SK-N-SH treated with all-trans-retinoic acid at 6 μM for 48 hours (cell line): ENCODE results near the gene APRT.

Experiments
- ATAC-seq: fragments of 200-7000 bp; cut with Tn5 transposase; 3 replicates; pipeline ENCODE4 v1.9.1; 2020; ENCODE audit warnings: mild to moderate bottlenecking, moderate library complexity
- ARNTL ChIP-seq: fragments of 450-650 bp; formaldehyde crosslinking; IDR thresholded peaks from 2 replicates; pipeline ENCODE4 v1.5.0; 2020; ENCODE audit warnings: low read depth, mild to moderate bottlenecking, moderate library complexity, borderline replicate concordance
- CREB5 ChIP-seq: fragments of 250-450 bp; sonication (Bioruptor Pico); IDR thresholded peaks from 2 replicates; pipeline ENCODE4 v1.5.1; 2020; ENCODE audit warnings: low read depth, mild to moderate bottlenecking, moderate library complexity
- CSDC2 ChIP-seq: fragments of 250-450 bp; sonication (Bioruptor Pico); IDR thresholded peaks from 2 replicates; pipeline ENCODE4 v1.5.0; 2020; ENCODE audit warnings: mild to moderate bottlenecking, moderate library complexity
- ESRRG ChIP-seq: fragments of 250-450 bp; sonication (Bioruptor Pico); IDR thresholded peaks from 2 replicates; pipeline ENCODE4 v1.6.1; 2021; ENCODE audit warnings: mild to moderate bottlenecking
- GLIS3 ChIP-seq: fragments of 250-450 bp; sonication (Bioruptor Pico); IDR thresholded peaks from 2 replicates; pipeline ENCODE4 v1.5.0; 2020; ENCODE audit warnings: mild to moderate bottlenecking, moderate library complexity
- ISL1 ChIP-seq: fragments of 250-450 bp; sonication (Bioruptor Pico); IDR thresholded peaks from 2 replicates; pipeline ENCODE4 v2.1.2; 2022; ENCODE audit warnings: mild to moderate bottlenecking, moderate library complexity
- OSR1 ChIP-seq: fragments of 250-450 bp; sonication (Bioruptor Pico); IDR thresholded peaks from 2 replicates; pipeline ENCODE4 v1.8.0; 2022; ENCODE audit warnings: moderate library complexity, mild to moderate bottlenecking, inconsistent platforms
- POU6F1 ChIP-seq: fragments of 250-450 bp; sonication (Bioruptor Pico); IDR thresholded peaks from 2 replicates; pipeline ENCODE4 v1.8.0; 2021; ENCODE audit warnings: low read depth, mild to moderate bottlenecking, moderate library complexity, borderline replicate concordance
- PPARA ChIP-seq: fragments of 250-450 bp; sonication (Bioruptor Pico); IDR thresholded peaks from 2 replicates; pipeline ENCODE4 v1.5.0; 2020; ENCODE audit warnings: mild to moderate bottlenecking, borderline replicate concordance
- RARB ChIP-seq: fragments of 250-450 bp; sonication (Bioruptor Pico); IDR thresholded peaks from 2 replicates; pipeline ENCODE4 v1.8.0; 2021; ENCODE audit warnings: mild to moderate bottlenecking, moderate library complexity
- SNAI2 ChIP-seq: fragments of 250-450 bp; sonication (Bioruptor Pico); IDR thresholded peaks from 2 replicates; pipeline ENCODE4 v1.5.0; 2020; ENCODE audit warnings: mild to moderate bottlenecking, moderate library complexity
- TOX ChIP-seq: fragments of 250-450 bp; sonication (Bioruptor Pico); IDR thresholded peaks from 2 replicates; pipeline ENCODE4 v1.8.0; 2021; ENCODE audit warnings: mild to moderate bottlenecking, moderate library complexity, borderline replicate concordance
- ZC3H10 ChIP-seq: fragments of 250-450 bp; sonication (Bioruptor Pico); IDR thresholded peaks from 2 replicates; pipeline ENCODE4 v1.5.1; 2021; ENCODE audit warnings: mild to moderate bottlenecking, moderate library complexity
- ZFP30 ChIP-seq: fragments of 450-650 bp; formaldehyde crosslinking; IDR thresholded peaks from 2 replicates; pipeline ENCODE4 v1.5.0; 2022; ENCODE audit warnings: mild to moderate bottlenecking, moderate library complexity
- ZNF565 ChIP-seq: fragments of 450-650 bp; formaldehyde crosslinking; conservative IDR thresholded peaks from 2 replicates; pipeline ENCODE4 v1.5.0; 2020; ENCODE audit warnings: low read depth, mild to moderate bottlenecking, moderate library complexity
- ZNF70 ChIP-seq: fragments of 450-650 bp; formaldehyde crosslinking; IDR thresholded peaks from 2 replicates; pipeline ENCODE4 v1.5.0; 2020; ENCODE audit warnings: mild to moderate bottlenecking, moderate library complexity
- ZNF8 ChIP-seq: fragments of 450-650 bp; formaldehyde crosslinking; IDR thresholded peaks from 2 replicates; pipeline ENCODE4 v1.5.0; 2020; ENCODE audit warnings: mild to moderate bottlenecking, moderate library complexity
- TF ChIP-seq, protein P1 (sequence below): fragments of 250-450 bp; sonication (Bioruptor Pico); IDR thresholded peaks from 2 replicates; pipeline ENCODE4 v1.8.0; 2020; ENCODE audit warnings: mild to moderate bottlenecking, moderate library complexity, borderline replicate concordance

Gene APRT

GRCh38 chr16:88821168-88821850 is 9.6 kb upstream of the APRT start:
- TF ChIP-seq OSR1 = no peak
- TF ChIP-seq GLIS3 (CRISPR knock-in tag) = no peak
- TF ChIP-seq ESRRG (CRISPR knock-in tag) = no peak
- no peak for TF ChIP-seq CREB5 (CRISPR knock-in tag)
- no peak for TF ChIP-seq ARNTL (CRISPR knock-in tag)
- no peak for TF ChIP-seq CSDC2 (CRISPR knock-in tag)
- no peak for TF ChIP-seq ZNF8 (CRISPR knock-in tag)
- no peak for TF ChIP-seq ZC3H10 (CRISPR knock-in tag)
- no peak for TF ChIP-seq ZNF565 (CRISPR knock-in tag)
- no peak for TF ChIP-seq ISL1 (CRISPR knock-in tag)
- no peak for TF ChIP-seq ZFP30
- TF ChIP-seq ZNF70 (CRISPR knock-in tag) = no peak
- no peak for TF ChIP-seq RARB
- ATAC-seq = no peak

- TF ChIP-seq SNAI2 (CRISPR knock-in tag) = no peak
- TF ChIP-seq POU6F1 (CRISPR knock-in tag) = no peak
- TF ChIP-seq, protein P1, sequence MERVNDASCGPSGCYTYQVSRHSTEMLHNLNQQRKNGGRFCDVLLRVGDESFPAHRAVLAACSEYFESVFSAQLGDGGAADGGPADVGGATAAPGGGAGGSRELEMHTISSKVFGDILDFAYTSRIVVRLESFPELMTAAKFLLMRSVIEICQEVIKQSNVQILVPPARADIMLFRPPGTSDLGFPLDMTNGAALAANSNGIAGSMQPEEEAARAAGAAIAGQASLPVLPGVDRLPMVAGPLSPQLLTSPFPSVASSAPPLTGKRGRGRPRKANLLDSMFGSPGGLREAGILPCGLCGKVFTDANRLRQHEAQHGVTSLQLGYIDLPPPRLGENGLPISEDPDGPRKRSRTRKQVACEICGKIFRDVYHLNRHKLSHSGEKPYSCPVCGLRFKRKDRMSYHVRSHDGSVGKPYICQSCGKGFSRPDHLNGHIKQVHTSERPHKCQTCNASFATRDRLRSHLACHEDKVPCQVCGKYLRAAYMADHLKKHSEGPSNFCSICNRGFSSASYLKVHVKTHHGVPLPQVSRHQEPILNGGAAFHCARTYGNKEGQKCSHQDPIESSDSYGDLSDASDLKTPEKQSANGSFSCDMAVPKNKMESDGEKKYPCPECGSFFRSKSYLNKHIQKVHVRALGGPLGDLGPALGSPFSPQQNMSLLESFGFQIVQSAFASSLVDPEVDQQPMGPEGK (CRISPR knock-in tag) = no peak
- ATAC-seq = no peak
These were observed 8.8 kb upstream of the APRT start for GRCh38 chr16:88820385-88821025.

GRCh38 chr16:88819126-88819525 is 7.4 kb upstream of the APRT start:
- ATAC-seq = no peak
- TF ChIP-seq ZC3H10 (CRISPR knock-in tag) (no peak), ISL1 (CRISPR knock-in tag) (no peak), GLIS3 (CRISPR knock-in tag) (no peak), ZNF70 (CRISPR knock-in tag) (no peak), CSDC2 (CRISPR knock-in tag) (no peak), TOX (CRISPR knock-in tag) (no peak), PPARA (CRISPR knock-in tag) (no peak), ARNTL (CRISPR knock-in tag) (no peak)

GRCh38 chr16:88818575-88818874 is 6.8 kb upstream of the APRT start:
- ATAC-seq = no peak
- TF ChIP-seq, protein P1 (CRISPR knock-in tag) = no peak
- TF ChIP-seq ZNF8 (CRISPR knock-in tag) (no peak), CREB5 (CRISPR knock-in tag) (no peak), PPARA (CRISPR knock-in tag) (no peak), ESRRG (CRISPR knock-in tag) (no peak), RARB (no peak), ZC3H10 (CRISPR knock-in tag) (no peak)
